ENCODE data around the gene CYP11A1. TPM values are rescaled to one million over a fixed set of nuclear protein-coding genes. Genes with fewer than 3 reads are reported as not detected.

Gene CYP11A1
- total and polyA plus RNA-seq, 4 donors: 0.15 to 0.97 (median 0.69) TPM

- no peak for ATAC-seq (ENCODE audit: insufficient read depth, low FRiP score)
- TF ChIP-seq CTCF (IDR thresholded peaks at IDR 0.05; ENCODE audit: control extremely low read depth, extremely low read depth): peak; percentile 10
- peaks cover 0 to 38% (median 16%) of the 10 kb centered on the region in 3 donors for H3K27me3 ChIP-seq (ENCODE audit: control insufficient read depth in 3 of 3, insufficient read depth in 3 of 3, low read length in 2 of 3)
Measured at GRCh38 chr15:74302821-74303359, 64.6 kb downstream of the CYP11A1 start.

GRCh38 chr15:74301583-74302361, 65.7 kb downstream of the CYP11A1 start:
- Histone ChIP-seq H3K27me3 (ENCODE audit: control insufficient read depth in 3 of 3, insufficient read depth in 3 of 3, low read length in 2 of 3) (peaks cover 0 to 36% (median 18%) of the 10 kb centered on the region in 3 donors), H3K4me3 (no peak overlapping the region), H3K9ac (ENCODE audit: insufficient read depth in 1 of 2, low read length in 2 of 2) (no peak overlapping the region), H3K9me3 (ENCODE audit: control insufficient read depth in 4 of 4, insufficient read depth in 3 of 4, low read length in 3 of 4) (peaks cover 0 to 6% (median 0%) of the 10 kb centered on the region in 4 donors), H3K4me1 (ENCODE audit: control insufficient read depth in 5 of 5, insufficient read depth in 5 of 5, low read length in 5 of 5) (peaks cover 0 to 19% (median 4%) of the 10 kb centered on the region in 5 donors), H3K27ac (ENCODE audit: low read depth in 1 of 2, low read length in 1 of 2) (no peak overlapping the region), H3K36me3 (ENCODE audit: control insufficient read depth in 4 of 4, insufficient read depth in 4 of 4, low read length in 4 of 4) (no peaks in the 10 kb centered on the region)
- no peak for TF ChIP-seq CTCF (IDR thresholded peaks at IDR 0.05; ENCODE audit: control extremely low read depth, extremely low read depth)
- WGBS, 2 donors: 55 to 57% methylated on average over 7 of the region's 7 CpGs
- ATAC-seq (ENCODE audit: insufficient read depth, low FRiP score) (no peak), DNase-seq (no peak)

More at GRCh38 chr15:74302821-74303359, 64.6 kb downstream of the CYP11A1 start:
- no peak overlapping the region for H3K4me3 ChIP-seq
- no peak overlapping the region for H3K9ac ChIP-seq (ENCODE audit: insufficient read depth in 1 of 2, low read length in 2 of 2)
- no peaks in the 10 kb centered on the region for H3K36me3 ChIP-seq (ENCODE audit: control insufficient read depth in 4 of 4, insufficient read depth in 4 of 4, low read length in 4 of 4)
- WGBS, 2 donors: 25 to 29% methylated on average over 7 of the region's 7 CpGs
- peaks cover 0 to 19% (median 4%) of the 10 kb centered on the region in 5 donors for H3K4me1 ChIP-seq (ENCODE audit: control insufficient read depth in 5 of 5, insufficient read depth in 5 of 5, low read length in 5 of 5)
- no peak overlapping the region for H3K27ac ChIP-seq (ENCODE audit: low read depth in 1 of 2, low read length in 1 of 2)
- DNase-seq: peak in 2 of 3 donors; percentile 36 to 53
- H3K9me3 ChIP-seq (ENCODE audit: control insufficient read depth in 4 of 4, insufficient read depth in 3 of 4, low read length in 3 of 4): peaks cover 0 to 6% (median 0%) of the 10 kb centered on the region in 4 donors

- no peak overlapping the region for H3K4me3 ChIP-seq
- WGBS, 2 donors: 48 to 58% methylated on average over 26 of the region's 26 CpGs
- DNase-seq: no peak
- H3K4me1 ChIP-seq (ENCODE audit: control insufficient read depth in 5 of 5, insufficient read depth in 5 of 5, low read length in 5 of 5): peaks cover 0 to 19% (median 4%) of the 10 kb centered on the region in 5 donors
- no peak overlapping the region for H3K9ac ChIP-seq (ENCODE audit: insufficient read depth in 1 of 2, low read length in 2 of 2)
- ATAC-seq (ENCODE audit: insufficient read depth, low FRiP score): no peak
- H3K27ac ChIP-seq (ENCODE audit: low read depth in 1 of 2, low read length in 1 of 2): no peak overlapping the region
- H3K36me3 ChIP-seq (ENCODE audit: control insufficient read depth in 4 of 4, insufficient read depth in 4 of 4, low read length in 4 of 4): no peaks in the 10 kb centered on the region
- TF ChIP-seq CTCF (IDR thresholded peaks at IDR 0.05; ENCODE audit: control extremely low read depth, extremely low read depth): no peak
- H3K9me3 ChIP-seq (ENCODE audit: control insufficient read depth in 4 of 4, insufficient read depth in 3 of 4, low read length in 3 of 4): peaks cover 0 to 6% (median 0%) of the 10 kb centered on the region in 4 donors
- peaks cover 0 to 32% (median 13%) of the 10 kb centered on the region in 3 donors for H3K27me3 ChIP-seq (ENCODE audit: control insufficient read depth in 3 of 3, insufficient read depth in 3 of 3, low read length in 2 of 3)
Measured at GRCh38 chr15:74300057-74300795, 67.2 kb downstream of the CYP11A1 start.
